CD4-positive, alpha-beta T cell treated with Interferon gamma for 1 hour (primary cell): ENCODE results near the gene UTF1.

ENCODE experiments used
- DNase-seq: peaks from one replicate; pipeline ENCODE4 v3.0.0-alpha.2; 2020

UTF1 gene

DNA sequence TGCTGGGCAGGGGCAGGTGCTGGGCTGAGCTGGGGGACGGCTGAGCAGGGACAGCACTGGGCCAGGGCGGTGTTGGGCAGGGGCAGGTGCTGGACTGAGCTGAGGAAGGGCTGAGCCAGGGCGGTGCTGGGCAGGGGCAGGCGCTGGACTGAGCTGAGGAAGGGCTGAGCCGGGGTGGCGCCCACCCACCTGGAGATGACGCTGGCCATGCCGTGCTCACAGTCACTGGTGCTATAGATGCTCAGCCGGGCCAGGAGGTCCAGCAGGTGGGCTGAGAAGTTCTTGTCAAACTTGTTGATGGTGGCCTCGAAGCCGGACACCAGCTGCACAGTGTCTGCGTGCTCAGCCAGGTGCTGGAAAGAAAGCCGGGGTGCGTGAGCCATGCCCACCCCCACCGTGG lies 51.1 kb downstream of the UTF1 start:
- DNase-seq: no peak
